ENCODE results near the gene FHIP2A.
"Not testable (repeated sequence)": the region's sequence is repeated elsewhere in the genome, so short reads cannot be mapped to it uniquely, and the experiment has no call there.

Gene FHIP2A

DNA sequence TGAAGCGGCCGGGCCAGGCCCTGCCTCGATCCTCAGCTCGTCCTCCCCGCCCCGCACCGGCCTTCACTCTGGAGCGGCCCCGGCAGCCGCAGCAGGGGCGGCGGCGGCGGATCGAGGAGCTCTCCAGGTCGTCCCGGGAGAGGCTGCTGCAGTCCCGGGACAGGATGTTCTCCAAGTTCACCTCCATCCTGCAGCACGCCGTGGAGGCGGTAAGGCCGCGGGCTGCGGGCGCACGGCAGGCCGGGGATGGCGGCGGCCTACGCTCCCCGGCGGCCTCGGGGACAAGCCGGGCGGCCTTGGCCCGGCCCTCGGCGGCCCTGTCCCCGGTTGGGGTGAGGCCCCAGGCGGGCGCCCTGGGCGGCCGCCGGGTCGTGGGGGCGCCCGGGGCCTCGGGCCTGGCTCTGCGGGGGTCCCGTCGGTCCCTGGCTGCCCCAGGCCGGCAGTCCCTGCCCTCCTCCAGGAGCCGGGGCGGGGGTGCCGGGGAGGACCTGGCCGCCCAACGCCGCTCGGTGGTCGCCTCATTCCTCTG is 399 bp downstream of the FHIP2A start:
- DNase-seq: no peak

DNA sequence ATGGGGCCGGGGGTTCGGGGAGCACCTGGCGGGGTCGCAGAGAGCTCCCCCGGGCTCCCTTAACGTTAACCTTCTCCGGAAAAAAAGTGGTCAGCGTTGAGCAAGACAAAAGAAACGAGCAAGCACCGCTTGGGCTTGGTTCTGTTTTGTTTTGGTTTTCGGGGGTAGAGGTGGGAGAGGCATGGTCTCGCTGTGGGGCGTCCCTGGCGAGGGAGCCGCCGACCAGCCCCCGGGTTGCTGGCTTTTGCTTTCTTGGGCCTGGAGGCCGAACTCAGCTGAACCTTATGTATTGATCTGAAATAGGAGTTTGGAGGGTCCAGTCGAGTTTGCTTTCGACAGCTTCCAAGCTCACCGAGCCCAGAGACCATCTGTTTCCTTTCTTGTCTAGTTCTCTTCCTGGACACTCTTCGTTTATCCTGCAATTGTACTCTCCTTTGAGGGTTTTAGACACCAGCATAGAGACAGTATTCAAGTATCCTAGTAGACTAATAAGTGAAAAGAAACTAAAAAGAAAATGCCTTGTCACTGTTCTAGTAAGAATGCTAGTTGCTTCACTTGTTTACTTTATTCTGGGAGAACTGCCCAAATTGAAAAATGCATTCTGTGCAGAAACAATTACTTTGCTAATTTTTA is 980 bp downstream of the FHIP2A start:
- peak; percentile 8 for DNase-seq

DNA sequence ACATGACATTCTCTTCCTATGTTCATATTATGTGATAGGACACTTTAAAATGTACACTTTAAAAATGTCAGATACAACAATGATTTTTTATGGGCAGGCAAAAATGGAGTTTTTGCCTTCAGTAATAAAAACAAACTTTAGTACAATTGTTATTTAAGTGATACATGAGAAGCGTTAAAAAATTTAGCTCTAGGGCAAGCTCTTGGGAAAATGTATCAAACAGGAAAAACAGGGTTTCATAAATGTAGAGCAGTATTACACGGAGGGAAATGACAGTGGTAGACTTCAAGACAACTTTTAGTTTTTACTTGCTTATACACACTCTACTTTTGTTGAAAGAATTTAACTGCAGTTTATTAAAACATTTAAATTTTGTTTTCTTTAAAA is 1.5 kb downstream of the FHIP2A start:
- DNase-seq: no peak

DNA sequence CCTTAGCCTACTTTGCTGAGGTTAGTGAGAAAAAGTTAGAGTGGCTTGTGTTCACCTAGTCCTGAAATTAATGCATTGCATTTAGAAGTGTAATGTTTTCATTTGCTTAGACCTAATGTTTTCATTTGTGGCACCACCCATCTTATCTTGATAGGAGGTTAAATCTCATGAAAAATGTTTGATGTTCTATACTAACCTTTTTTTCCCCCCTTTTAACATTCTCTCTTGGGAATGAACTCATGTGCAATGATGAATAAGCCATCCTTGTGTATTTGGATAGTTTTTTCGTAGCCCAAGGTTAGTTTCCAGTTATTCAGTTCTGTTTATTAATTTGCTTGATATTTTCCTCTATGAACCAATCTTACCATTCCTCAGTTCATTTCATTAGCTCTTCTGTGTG is 2.8 kb downstream of the FHIP2A start:
- no peak for DNase-seq

DNA sequence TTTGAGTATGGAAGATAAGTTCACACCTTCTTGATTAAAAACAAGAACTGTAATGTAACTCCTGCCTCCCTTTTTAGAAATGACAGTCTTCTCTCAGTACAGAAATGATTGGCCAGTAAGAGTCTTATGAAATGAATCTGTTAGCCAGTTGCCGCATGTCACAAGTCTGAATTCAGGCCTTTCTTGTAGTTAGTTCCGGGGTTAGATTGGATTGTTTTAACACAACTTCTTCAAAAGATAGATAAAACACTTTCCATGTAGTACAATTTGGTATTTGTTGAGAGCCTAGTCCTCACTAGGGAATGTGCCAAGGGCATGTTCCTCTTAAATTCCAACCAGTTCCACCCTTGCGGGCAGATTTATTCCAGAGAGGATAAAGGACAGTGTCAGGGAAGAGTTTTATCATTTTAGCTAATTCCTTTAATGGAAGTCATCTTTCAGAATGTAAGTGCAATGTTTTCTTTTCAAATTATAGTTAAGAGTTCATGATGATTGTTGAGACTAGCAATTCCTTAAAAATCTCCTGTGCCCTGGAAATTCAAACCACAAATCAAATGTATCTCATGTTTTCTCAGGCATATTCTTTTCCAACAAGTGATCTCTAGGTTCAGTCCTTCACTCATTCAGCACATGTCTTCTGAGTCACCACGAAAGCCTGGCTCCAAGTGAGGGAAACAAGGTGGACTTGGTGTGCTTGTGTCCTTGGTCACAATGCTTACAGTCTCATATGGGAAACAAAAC is 4.1 kb downstream of the FHIP2A start:
- no peak for DNase-seq

DNA sequence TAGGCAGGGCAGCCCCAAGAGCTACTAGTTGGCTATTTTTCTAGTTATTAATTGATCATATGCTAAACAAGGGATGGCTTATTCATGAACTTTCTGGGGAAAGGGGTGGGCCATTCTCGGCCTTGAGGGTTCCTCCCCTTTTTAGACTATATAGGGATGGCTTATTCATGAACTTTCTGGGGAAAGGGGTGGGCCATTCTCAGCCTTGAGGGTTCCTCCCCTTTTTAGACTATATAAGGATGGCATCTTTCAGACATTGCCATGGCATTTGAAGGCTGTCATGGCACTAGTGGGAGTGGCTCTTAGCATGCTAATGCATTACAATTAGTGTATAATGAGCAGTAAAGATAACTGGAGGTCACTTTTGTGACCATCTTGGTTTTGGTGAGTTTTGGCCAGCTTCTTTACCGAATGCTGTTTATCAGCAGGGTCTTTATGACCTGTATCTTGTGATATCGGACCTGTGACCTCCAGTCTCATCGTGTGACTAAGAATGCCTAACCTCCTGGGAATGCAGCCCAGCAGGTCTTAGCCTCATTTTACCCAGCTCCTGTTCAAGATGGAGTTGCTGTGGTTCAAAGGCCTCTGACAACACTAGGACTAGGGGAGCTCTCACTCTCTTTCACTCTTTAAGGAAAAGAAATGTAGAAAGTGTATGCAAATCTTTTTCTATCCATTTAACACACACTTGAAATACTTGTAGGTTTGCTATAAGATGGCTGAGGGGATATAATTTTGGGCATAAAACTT is 7.8 kb downstream of the FHIP2A start:
- DNase-seq: no peak

DNA sequence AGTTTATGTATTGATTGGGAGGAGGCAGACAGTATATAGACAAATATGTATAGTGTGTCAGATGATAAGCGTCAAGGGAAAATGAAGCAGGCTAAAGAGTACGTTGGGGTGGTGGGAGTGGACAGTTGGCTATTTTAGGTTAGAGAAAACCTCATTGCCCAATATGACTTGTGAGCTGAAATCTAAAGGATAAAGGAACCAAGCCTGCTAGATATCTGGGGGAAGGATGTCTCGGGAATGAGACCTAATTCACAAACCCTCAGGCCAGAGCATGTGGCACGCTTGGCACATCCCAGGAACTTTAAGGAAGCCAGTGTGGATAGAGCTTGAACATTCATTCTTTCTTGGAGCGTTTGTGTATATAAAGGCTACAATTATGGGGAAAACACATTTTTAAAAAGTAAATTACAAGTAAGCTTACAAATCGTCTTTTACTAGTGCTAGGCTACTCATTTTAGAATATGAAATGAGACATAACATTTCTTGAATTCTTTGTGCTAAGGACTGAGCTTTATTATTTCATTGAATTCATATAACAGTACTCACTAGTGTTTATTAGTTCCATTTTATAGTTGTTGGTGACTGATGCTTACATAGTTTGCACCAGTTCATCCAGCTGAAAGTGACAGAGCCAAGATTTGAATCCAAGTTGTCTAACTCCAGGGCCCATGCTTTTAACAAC is 9.7 kb downstream of the FHIP2A start:
- DNase-seq: no peak

DNA sequence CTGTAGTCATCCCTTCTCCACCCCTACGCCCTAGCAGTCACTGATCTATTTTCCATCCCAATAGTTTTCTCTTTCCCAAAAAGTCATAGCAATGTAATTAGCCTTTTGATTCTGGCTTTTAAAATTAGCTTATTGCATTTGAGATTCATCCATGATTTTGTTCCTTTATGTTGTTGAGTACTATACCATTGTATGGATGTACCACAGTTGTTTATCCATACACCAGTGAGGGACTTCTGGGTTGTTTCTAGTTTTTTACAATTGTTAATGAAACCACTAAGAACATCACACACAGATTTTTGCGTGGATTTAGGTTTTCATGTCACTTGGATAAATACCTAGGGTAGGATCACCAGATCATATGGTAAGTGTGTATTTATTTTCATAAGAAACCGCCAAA is 16.1 kb downstream of the FHIP2A start:
- DNase-seq: no peak

DNA sequence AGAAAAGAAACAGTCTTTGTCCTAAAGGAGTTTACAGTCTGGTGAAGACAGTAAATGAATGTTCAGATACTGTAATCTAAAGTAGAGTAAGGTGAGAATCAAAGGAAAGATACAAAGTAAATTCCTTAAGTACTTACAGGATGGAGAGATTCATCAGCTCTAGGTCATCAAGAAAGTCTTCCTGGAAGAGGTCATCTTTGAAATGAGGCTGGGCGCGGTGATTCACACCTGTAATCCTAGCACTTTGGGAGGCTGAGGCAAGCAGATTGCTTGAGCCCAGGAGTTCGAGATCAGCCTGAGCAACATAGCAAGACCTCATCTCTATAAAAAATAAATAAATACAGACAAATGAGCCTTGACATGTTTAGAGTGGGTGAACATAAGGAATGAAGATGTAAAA is 18.3 kb downstream of the FHIP2A start:
- no peak for DNase-seq

DNA sequence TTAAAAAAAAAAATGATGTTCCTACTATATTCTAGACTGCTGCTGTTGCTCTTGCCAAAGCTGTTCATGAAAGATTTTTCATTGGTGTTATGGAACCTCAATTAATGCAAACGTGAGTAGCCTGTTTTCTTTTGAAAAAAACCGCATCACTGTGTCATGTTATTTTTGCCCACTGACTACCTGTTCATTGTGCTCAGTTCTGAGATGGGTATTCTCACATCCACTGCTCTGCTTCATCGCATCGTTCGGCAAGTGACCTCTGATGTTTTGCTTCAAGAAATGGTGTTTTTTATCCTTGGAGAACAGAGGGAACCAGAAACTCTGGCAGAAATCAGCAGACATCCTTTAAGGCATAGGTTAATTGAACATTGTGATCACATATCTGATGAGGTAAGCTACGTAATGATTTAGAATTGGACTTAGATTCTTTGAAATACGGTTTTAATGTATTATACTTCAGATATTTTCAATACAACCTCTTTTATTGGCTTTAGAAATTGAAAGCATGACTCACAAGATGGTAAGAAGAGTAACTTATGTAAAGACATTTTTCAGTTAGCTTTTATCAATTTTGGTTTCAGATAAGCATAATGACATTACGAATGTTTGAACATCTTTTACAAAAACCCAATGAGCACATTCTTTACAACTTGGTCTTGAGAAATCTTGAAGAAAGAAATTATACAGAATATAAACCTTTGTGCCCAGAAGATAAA is 24.6 kb downstream of the FHIP2A start:
- no peak for DNase-seq

DNA sequence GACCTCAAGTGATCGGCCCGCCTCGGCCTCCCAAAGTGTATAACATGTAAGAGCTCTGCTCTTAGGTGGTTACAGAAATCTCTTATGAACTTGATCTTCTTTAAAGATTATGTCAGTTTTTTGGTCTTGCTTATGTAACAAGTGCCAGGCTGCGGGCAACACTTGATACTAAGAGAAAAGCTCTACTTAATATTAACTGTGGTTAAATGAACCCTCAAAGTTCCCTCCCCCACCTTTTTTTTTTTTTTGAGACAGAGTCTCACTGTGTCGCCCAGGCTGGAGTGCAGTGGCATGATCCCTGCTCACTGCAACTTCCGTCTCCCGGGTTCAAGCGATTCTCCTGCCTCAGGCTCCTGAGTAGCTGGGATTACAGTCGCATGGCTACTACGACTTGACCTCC is 25.9 kb downstream of the FHIP2A start:
- DNase-seq: not testable (repeated sequence)

DNA sequence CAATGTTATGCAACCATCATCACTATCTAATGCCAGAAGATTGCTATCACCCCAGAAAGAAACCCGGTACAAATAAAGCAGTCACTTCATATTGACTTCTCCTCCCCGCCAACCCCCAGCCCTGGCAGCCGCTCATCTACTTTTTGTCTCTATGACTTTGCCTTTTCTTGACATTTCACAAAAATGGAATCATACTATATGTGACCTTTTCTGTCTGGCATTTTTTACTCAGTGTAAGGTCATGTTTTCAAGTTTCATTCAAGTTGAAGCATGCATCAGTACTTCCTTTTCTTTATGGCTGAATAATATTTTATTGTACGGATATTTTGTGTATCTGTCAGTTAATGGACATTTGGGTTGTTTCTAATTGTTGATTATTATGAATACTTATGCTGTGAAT is 28.1 kb downstream of the FHIP2A start:
- no peak for DNase-seq

DNA sequence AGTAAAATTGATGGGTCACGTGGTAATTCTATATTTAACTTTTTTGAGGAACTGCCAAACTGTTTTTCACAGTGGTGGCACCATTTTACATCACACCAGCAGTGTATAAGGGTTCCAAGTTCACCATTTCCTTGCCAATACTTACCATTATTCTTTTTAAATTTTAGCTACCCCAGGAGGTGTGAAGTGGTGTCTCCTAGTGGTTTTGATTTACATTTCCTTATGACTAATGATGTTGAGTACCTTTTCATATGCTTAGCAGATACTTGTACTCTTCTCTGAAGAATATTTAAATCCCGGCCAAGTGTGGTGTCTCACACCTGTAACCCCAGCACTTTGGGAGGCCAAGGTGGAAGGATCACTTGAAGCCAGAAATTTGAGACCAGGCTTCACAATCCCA is 28.5 kb downstream of the FHIP2A start:
- DNase-seq: no peak

DNA sequence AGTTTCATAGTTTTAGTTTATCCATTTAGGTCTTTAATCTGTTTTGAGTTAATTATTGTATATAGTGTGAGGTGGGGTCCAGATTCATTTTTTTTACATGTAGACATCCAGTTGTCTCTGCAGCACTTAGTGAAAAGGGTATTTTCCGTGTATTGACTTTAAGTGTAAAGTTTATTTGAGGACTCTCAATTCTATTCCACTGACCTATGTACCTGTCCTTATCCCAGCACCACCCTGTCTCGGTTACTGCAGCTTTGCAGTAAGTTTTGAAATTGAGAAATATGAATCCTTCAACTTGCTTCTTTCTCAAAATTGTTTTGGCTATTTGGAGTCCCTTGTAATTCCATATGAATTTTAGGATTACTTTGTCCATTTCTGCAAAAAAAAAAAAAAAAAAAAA is 29.8 kb downstream of the FHIP2A start:
- DNase-seq: no peak

DNA sequence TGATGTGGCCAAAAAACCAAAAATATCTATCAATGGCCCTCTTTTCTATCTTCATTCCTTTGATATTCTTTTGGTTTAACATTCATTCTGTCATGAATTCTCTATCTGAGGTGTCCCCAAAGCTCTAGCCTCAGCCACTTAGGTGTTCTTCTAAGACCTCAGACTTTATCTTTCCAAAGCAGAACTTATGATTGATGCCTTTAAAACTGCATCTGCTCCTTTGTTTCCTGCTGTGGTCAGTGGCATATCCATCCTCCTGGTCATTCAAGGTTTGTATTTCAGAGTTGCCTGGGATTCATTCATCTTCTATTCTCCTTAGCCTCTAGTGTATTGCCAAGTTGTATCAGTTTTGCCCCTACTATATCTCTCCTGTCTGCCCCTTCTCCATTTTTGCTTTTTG is 30.6 kb downstream of the FHIP2A start:
- DNase-seq: no peak

DNA sequence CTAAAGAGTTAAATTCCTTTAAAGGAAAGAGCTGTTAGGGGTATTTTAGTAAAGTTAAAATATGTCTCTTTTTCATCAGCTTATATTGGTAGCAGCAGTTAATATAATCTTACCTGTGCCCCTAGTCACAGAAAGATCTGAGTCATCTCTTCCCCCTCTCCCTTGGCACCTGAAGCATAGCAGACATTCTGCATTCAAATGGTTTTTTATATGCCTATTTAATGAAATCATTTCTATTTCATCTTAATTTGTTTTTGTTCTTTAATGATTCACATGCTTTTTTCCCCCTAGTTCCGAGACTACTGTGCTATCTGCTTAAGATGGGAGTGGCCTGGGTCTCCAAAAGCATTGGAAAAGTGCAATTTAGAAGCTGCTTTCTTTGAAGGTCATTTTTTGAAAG is 33.3 kb downstream of the FHIP2A start:
- DNase-seq: no peak

DNA sequence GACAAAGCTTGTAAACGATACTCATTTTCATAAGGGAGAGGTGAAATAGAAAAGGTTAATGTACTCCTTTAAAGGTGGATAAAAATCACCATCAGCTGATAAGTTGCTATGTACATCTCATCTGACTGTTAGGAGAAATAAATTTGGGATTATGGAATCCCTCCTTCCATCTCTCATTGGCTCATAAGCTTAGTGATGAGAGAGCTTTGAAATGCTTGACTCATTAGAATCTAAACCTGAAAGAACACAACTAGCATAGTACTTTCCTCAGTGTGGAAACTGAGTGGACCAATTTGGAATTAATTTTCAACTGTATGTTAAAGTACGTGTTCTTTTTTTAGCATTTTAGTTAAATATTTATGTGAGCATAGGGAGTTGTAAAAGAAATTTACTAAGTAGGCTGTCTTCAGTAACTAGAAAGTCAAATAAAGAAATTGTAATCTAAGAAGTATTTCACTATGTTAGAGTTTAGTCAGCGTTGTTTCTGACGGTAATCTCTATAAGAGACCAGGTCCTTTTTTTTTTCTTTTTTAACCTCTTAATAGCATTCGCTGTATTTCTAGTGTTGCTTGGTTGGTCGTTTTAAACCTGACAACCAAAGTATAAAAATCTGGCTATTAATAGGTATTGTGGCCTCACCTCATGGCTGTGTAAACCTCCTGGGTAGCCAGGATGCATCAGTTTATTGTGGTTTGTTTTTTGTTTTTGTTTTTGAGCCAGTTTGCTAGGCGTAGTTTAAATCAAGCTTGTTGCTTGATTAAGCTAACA is 34.4 kb downstream of the FHIP2A start:
- DNase-seq: no peak

DNA sequence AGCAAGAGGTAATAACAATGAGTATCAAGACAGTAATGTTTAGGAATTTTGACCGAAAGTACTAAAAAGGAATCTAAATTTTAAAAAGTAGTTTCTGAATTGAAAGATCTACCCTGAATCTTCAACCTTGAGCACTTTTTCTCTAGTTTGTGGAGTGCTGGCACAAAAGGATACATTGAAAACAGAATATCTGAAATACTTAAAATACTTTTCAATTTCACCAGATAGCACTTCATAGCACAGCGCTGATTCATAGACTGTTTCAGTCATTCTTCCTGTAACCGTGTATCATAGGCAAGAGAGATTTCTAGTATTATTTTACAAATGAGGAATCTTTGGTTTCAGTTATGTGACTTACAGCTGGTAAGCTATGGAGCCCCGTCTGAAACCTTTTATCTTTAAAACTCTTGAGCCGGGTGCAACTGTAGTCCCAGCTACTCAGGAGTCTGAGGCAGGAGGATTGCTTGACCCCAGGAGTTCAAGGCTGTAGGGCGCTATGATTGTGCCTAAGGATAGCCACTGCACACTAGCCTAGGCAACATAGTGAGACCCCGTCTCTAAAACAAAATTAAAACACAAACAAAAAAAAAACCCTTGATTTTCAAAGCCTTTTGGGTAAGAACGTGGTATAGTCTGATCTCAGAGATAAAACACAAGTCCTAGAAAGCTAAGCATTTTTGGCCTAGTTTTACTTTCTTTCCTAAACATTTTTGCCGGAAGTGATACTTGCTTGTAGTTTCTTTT is 35.1 kb downstream of the FHIP2A start:
- DNase-seq: no peak

DNA sequence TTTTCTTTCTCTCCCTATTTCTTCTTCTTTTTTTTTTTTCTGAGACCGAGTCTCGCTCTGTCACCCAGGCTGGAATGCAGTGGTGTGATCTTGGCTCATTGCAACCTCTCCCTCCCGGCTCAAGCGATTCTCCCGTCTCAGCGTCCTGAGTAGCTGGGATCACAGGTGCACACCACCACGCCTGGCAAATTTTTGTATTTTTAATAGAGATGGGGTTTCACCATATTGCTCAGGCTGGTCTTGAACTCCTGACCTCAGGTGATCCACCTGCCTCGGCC is 35.6 kb downstream of the FHIP2A start:
- DNase-seq: not testable (repeated sequence)

DNA sequence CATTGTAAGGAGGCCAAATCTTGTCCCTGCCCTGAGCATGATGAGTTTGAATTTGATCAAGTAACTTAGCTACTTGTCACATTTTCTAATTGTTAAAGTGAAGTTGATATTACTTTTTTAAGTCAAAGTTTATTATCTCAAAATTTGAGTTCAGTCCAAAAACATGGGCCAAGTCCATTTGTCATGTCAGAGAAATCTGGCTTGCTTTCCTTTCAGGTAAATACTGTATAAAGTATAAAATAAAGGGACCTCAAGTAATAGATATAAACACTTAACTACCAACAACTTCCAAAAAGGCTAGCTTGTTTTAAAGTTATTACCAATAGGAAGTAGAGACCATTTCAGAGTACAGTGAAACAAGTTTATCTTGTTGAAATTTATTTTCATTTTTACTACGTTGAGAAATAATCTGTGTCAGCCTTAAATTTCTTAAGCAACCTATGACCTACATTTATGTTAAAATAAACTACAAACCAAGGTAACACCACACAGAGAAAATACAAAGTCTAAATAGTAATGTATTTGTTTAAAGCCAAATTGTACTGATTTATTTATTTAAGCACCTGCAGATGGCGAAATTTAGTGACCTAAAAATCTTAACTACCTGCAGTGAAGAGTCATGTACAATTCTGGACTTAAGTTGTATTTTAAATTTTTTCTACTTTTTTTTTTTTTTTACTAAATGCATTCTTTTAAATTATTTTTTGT is 36.5 kb downstream of the FHIP2A start:
- DNase-seq: no peak

DNA sequence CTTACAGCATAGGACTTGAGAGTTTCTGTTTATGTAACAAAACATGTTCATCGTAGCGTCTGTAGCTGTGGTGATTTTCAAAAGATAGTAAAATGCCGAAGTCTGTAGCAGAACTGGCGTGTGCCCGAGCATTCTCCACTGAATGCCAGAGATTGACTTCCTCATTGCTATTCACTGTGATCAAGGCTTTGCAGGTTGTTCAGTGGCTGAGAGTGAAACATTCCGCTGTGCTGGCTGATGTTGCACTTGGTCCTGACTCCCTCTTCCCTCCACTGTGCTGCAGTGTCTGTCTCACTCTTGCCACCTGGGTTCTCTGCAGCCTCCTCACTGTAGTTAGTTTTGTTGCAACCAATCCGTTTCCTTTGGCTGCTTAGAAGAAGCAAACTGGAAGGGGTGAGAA is 37.6 kb downstream of the FHIP2A start:
- no peak for DNase-seq
